ENCODE measurements around the gene GIMAP8. TPM values are rescaled to one million over a fixed set of nuclear protein-coding genes. Genes with fewer than 3 reads are reported as not detected.
A peak's percentile ranks its signal among the peaks of the same experiment; 100 is the strongest.

Gene GIMAP8
- polyA plus RNA-seq, 1 experiment, result not detected

- ChIA-PET POLR2A (no interaction called here), CTCF (interaction anchor here (1.2 kb wide), 1 partner anchor 12 kb away, joined by 4 read pairs; no protein-coding TSS in a partner anchor)
- TF ChIP-seq, protein P1, sequence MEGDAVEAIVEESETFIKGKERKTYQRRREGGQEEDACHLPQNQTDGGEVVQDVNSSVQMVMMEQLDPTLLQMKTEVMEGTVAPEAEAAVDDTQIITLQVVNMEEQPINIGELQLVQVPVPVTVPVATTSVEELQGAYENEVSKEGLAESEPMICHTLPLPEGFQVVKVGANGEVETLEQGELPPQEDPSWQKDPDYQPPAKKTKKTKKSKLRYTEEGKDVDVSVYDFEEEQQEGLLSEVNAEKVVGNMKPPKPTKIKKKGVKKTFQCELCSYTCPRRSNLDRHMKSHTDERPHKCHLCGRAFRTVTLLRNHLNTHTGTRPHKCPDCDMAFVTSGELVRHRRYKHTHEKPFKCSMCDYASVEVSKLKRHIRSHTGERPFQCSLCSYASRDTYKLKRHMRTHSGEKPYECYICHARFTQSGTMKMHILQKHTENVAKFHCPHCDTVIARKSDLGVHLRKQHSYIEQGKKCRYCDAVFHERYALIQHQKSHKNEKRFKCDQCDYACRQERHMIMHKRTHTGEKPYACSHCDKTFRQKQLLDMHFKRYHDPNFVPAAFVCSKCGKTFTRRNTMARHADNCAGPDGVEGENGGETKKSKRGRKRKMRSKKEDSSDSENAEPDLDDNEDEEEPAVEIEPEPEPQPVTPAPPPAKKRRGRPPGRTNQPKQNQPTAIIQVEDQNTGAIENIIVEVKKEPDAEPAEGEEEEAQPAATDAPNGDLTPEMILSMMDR (IDR thresholded peaks at IDR 0.05; ENCODE audit: low read depth, low read length), result no peak
- no peak overlapping the region for H3K27ac ChIP-seq (ENCODE audit: low read depth, low read length)
- peaks cover 16% of the 10 kb centered on the region for H3K9me3 ChIP-seq (ENCODE audit: control insufficient read depth, insufficient read depth, low read length)
- DNase-seq (ENCODE audit: low read depth, low spot score), result no peak
- H3K4me3 ChIP-seq (ENCODE audit: low read depth, low read length), result no peak overlapping the region
- H3K27me3 ChIP-seq (ENCODE audit: control insufficient read depth, insufficient read depth, low read length), result peaks cover 17% of the 10 kb centered on the region
These were observed 4.0 kb upstream of the GIMAP8 start for GRCh38 chr7:150446288-150446938.

- ChIA-PET CTCF (interaction anchor here (0.7 to 1.9 kb wide), 11 partner anchors 9 to 428 kb away, joined by 3 to 15 read pairs (median 4); no protein-coding TSS in a partner anchor), POLR2A (no interaction called here)
- TF ChIP-seq, protein P1 (IDR thresholded peaks at IDR 0.05; ENCODE audit: low read depth, low read length), result no peak
- H3K9me3 ChIP-seq (ENCODE audit: control insufficient read depth, insufficient read depth, low read length), result no peaks in the 10 kb centered on the region; the same call in 1 of the 2 replicates
- peaks cover 17% of the 10 kb centered on the region for H3K27me3 ChIP-seq (ENCODE audit: control insufficient read depth, insufficient read depth, low read length)
- no peak overlapping the region for H3K4me3 ChIP-seq (ENCODE audit: low read depth, low read length)
- no peak for DNase-seq (ENCODE audit: low read depth, low spot score)
- H3K27ac ChIP-seq (ENCODE audit: low read depth, low read length), result no peak overlapping the region
These were observed 2.3 kb upstream of the GIMAP8 start for GRCh38 chr7:150447966-150448788.

DNA sequence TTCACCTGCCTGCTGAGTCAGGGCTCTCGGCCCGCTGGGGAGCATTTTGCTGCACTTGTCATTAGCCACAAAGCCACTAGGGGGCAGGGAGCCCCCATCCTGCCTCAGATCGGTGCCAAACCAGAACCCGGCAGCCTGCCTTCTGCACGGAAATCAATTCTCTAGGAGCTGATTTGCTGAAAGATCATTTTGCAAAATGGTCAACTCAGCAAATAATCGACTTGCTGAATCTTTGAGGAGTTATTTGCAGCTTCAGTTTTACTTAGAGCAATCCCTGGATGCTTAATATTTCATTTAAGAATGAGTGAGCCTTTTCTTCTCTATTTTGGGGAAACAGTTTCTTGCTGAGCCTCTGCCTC, 1.7 kb upstream of the GIMAP8 start:
- ChIA-PET CTCF (interaction anchor here (0.6 to 1.9 kb wide), 13 partner anchors 10 to 427 kb away, joined by 3 to 15 read pairs (median 3); no protein-coding TSS in a partner anchor), POLR2A (no interaction called here)
- Histone ChIP-seq H3K27me3 (ENCODE audit: control insufficient read depth, insufficient read depth, low read length) (peaks cover 17% of the 10 kb centered on the region), H3K27ac (ENCODE audit: low read depth, low read length) (no peak overlapping the region), H3K4me3 (ENCODE audit: low read depth, low read length) (no peak overlapping the region), H3K9me3 (ENCODE audit: control insufficient read depth, insufficient read depth, low read length) (no peaks in the 10 kb centered on the region; the same call in 1 of the 2 replicates)
- TF ChIP-seq, protein P1 (IDR thresholded peaks at IDR 0.05; ENCODE audit: low read depth, low read length), result peak; percentile 87
- no peak for DNase-seq (ENCODE audit: low read depth, low spot score)

GRCh38 chr7:150449206-150449952, 1.1 kb upstream of the GIMAP8 start:
- CTCF ChIA-PET, result interaction anchor here (0.6 to 1.9 kb wide), 14 partner anchors 11 to 427 kb away, joined by 3 to 15 read pairs (median 4); no protein-coding TSS in a partner anchor
- H3K27me3 ChIP-seq (ENCODE audit: control insufficient read depth, insufficient read depth, low read length), result peaks cover 17% of the 10 kb centered on the region
- TF ChIP-seq, protein P1 (IDR thresholded peaks at IDR 0.05; ENCODE audit: low read depth, low read length), result no peak
- no peak overlapping the region for H3K4me3 ChIP-seq (ENCODE audit: low read depth, low read length)
- H3K27ac ChIP-seq (ENCODE audit: low read depth, low read length), result no peak overlapping the region
- no peak for DNase-seq (ENCODE audit: low read depth, low spot score)
- no peaks in the 10 kb centered on the region; the same call in 1 of the 2 replicates for H3K9me3 ChIP-seq (ENCODE audit: control insufficient read depth, insufficient read depth, low read length)
- POLR2A ChIA-PET, result no interaction called here

Data from AG04450 (cell line).